ENCODE measurements around the gene RPL14. TPM values are rescaled to one million over a fixed set of nuclear protein-coding genes. Genes with fewer than 3 reads are reported as not detected.

The RPL14 gene
- total and polyA plus RNA-seq, 3 experiments from 2014 or later = 1,404 to 2,774 (median 2,691) TPM

GRCh38 chr3:40477666-40478065 is 20.5 kb downstream of the RPL14 start:
- Histone ChIP-seq H3K27me3 (ENCODE audit: insufficient read depth, low read length, poor library complexity, severe bottlenecking) (no peaks in the 10 kb centered on the region), H3K9me3 (ENCODE audit: low read length) (no peaks in the 10 kb centered on the region), H3K36me3 (ENCODE audit: insufficient read depth, low read length) (peaks cover 6% of the 10 kb centered on the region), H3K27ac (ENCODE audit: low read depth, low read length) (peak overlapping the region; percentile 78), H3K4me1 (ENCODE audit: insufficient read depth, low read length) (peaks cover 18% of the 10 kb centered on the region), H3K4me3 (ENCODE audit: low read length) (peak overlapping the region; percentile 84)
- ChIA-PET CTCF (interaction anchor here (1.2 to 1.3 kb wide), 2 partner anchors 48 to 168 kb away, joined by 3 to 4 read pairs; partner anchors contain the start of gene EIF1B), POLR2A (interaction anchor here (0.7 to 2.0 kb wide), 3 partner anchors 20 to 28 kb away, joined by 4 to 14 read pairs (median 5); partner anchors contain the start of genes RPL14 and ZNF620)
- Mint-ChIP-seq H3K36me3 (peaks cover 10 to 49% (median 10%) of the 10 kb centered on the region in 3 donors), H3K27me3 (peaks cover 0 to 3% of the 10 kb centered on the region in 2 donors), H3K9me3 (no peaks in the 10 kb centered on the region), H3K4me3 (peak overlapping the region; percentile 91 to 98 (median 94)), H3K4me1 (peaks cover 32 to 51% (median 36%) of the 10 kb centered on the region in 3 donors), H3K27ac (peak overlapping the region; percentile 26 to 99 (median 95))
- no peak for DNase-seq

- Mint-ChIP-seq H3K36me3 (peaks cover 32 to 54% (median 45%) of the 10 kb centered on the region in 3 donors), H3K9me3 (peaks cover 0 to 26% (median 14%) of the 10 kb centered on the region in 5 donors), H3K27ac (no peak overlapping the region), H3K4me1 (peaks cover 11 to 12% (median 11%) of the 10 kb centered on the region in 3 donors), H3K4me3 (no peak overlapping the region), H3K27me3 (no peaks in the 10 kb centered on the region)
- CTCF ChIA-PET = no interaction called here
- Histone ChIP-seq H3K27ac (ENCODE audit: low read depth, low read length) (no peak overlapping the region), H3K4me3 (ENCODE audit: low read length) (no peak overlapping the region), H3K36me3 (ENCODE audit: insufficient read depth, low read length) (peaks cover 16% of the 10 kb centered on the region), H3K9me3 (ENCODE audit: low read length) (peaks cover 6% of the 10 kb centered on the region), H3K4me1 (ENCODE audit: insufficient read depth, low read length) (peaks cover 8% of the 10 kb centered on the region), H3K27me3 (ENCODE audit: insufficient read depth, low read length, poor library complexity, severe bottlenecking) (no peaks in the 10 kb centered on the region)
- POLR2A ChIA-PET = interaction anchor here (0.6 to 0.7 kb wide), 3 partner anchors 24 to 37 kb away, joined by 3 to 6 read pairs (median 4); partner anchors contain the start of gene RPL14
- no peak for DNase-seq
These were observed 30.0 kb downstream of the RPL14 start for GRCh38 chr3:40487172-40487571.

- H3K27ac Mint-ChIP-seq = no peak overlapping the region
- POLR2A ChIA-PET = interaction anchor here (0.6 kb wide), 1 partner anchor 32 kb away, joined by 3 read pairs; no protein-coding TSS in a partner anchor
- no peak overlapping the region for H3K4me3 Mint-ChIP-seq
- H3K4me1 Mint-ChIP-seq = peaks cover 0 to 3% (median 0%) of the 10 kb centered on the region in 3 donors
- H3K9me3 ChIP-seq (ENCODE audit: low read length) = peaks cover 6% of the 10 kb centered on the region
- H3K36me3 Mint-ChIP-seq = peaks cover 24 to 31% (median 29%) of the 10 kb centered on the region in 3 donors
- no peaks in the 10 kb centered on the region for H3K4me1 ChIP-seq (ENCODE audit: insufficient read depth, low read length)
- no peaks in the 10 kb centered on the region for H3K27me3 Mint-ChIP-seq
- CTCF ChIA-PET = no interaction called here
- H3K4me3 ChIP-seq (ENCODE audit: low read length) = no peak overlapping the region
- H3K9me3 Mint-ChIP-seq = peaks cover 0 to 26% (median 14%) of the 10 kb centered on the region in 5 donors
- DNase-seq = no peak
- no peaks in the 10 kb centered on the region for H3K27me3 ChIP-seq (ENCODE audit: insufficient read depth, low read length, poor library complexity, severe bottlenecking)
- H3K27ac ChIP-seq (ENCODE audit: low read depth, low read length) = no peak overlapping the region
- peaks cover 15% of the 10 kb centered on the region for H3K36me3 ChIP-seq (ENCODE audit: insufficient read depth, low read length)
These were observed 33.8 kb downstream of the RPL14 start for GRCh38 chr3:40490916-40491315.

- Histone ChIP-seq H3K27me3 (ENCODE audit: insufficient read depth, low read length, poor library complexity, severe bottlenecking) (no peaks in the 10 kb centered on the region), H3K36me3 (ENCODE audit: insufficient read depth, low read length) (no peaks in the 10 kb centered on the region), H3K4me1 (ENCODE audit: insufficient read depth, low read length) (no peaks in the 10 kb centered on the region), H3K4me3 (ENCODE audit: low read length) (no peak overlapping the region), H3K9me3 (ENCODE audit: low read length) (no peaks in the 10 kb centered on the region), H3K27ac (ENCODE audit: low read depth, low read length) (no peak overlapping the region)
- H3K27me3 Mint-ChIP-seq = no peaks in the 10 kb centered on the region
- H3K36me3 Mint-ChIP-seq = peaks cover 0 to 5% (median 4%) of the 10 kb centered on the region in 3 donors
- no peak for DNase-seq
- H3K4me3 Mint-ChIP-seq = no peak overlapping the region
- peaks cover 0 to 4% (median 0%) of the 10 kb centered on the region in 5 donors for H3K9me3 Mint-ChIP-seq
- no peaks in the 10 kb centered on the region for H3K4me1 Mint-ChIP-seq
- H3K27ac Mint-ChIP-seq = no peak overlapping the region
- CTCF ChIA-PET = interaction anchor here (1.3 kb wide), 1 partner anchor 11 kb away, joined by 3 read pairs; no protein-coding TSS in a partner anchor
- POLR2A ChIA-PET = no interaction called here
These were observed 37.6 kb downstream of the RPL14 start for GRCh38 chr3:40494698-40495097.

- POLR2A ChIA-PET = no interaction called here
- Histone ChIP-seq H3K27me3 (ENCODE audit: insufficient read depth, low read length, poor library complexity, severe bottlenecking) (no peaks in the 10 kb centered on the region), H3K9me3 (ENCODE audit: low read length) (no peaks in the 10 kb centered on the region), H3K4me1 (ENCODE audit: insufficient read depth, low read length) (no peaks in the 10 kb centered on the region), H3K4me3 (ENCODE audit: low read length) (no peak overlapping the region), H3K27ac (ENCODE audit: low read depth, low read length) (no peak overlapping the region), H3K36me3 (ENCODE audit: insufficient read depth, low read length) (no peaks in the 10 kb centered on the region)
- no peaks in the 10 kb centered on the region for H3K27me3 Mint-ChIP-seq
- H3K4me1 Mint-ChIP-seq = no peaks in the 10 kb centered on the region
- no peaks in the 10 kb centered on the region for H3K9me3 Mint-ChIP-seq
- no peak for DNase-seq
- no peak overlapping the region for H3K27ac Mint-ChIP-seq
- peaks cover 0 to 1% (median 0%) of the 10 kb centered on the region in 3 donors for H3K36me3 Mint-ChIP-seq
- CTCF ChIA-PET = no interaction called here
- no peak overlapping the region for H3K4me3 Mint-ChIP-seq
These were observed 40.1 kb downstream of the RPL14 start for GRCh38 chr3:40497288-40497687.

GRCh38 chr3:40499952-40500351 is 42.8 kb downstream of the RPL14 start:
- Mint-ChIP-seq H3K4me1 (peaks cover 0 to 2% (median under 1%) of the 10 kb centered on the region in 3 donors), H3K27ac (peak overlapping the region in 1 of 8 donors; percentile 37), H3K4me3 (no peak overlapping the region), H3K36me3 (peaks cover 0 to 1% (median 0%) of the 10 kb centered on the region in 3 donors), H3K9me3 (no peaks in the 10 kb centered on the region), H3K27me3 (no peaks in the 10 kb centered on the region)
- ChIA-PET POLR2A (no interaction called here), CTCF (no interaction called here)
- H3K9me3 ChIP-seq (ENCODE audit: low read length) = no peaks in the 10 kb centered on the region
- no peak overlapping the region for H3K27ac ChIP-seq (ENCODE audit: low read depth, low read length)
- H3K27me3 ChIP-seq (ENCODE audit: insufficient read depth, low read length, poor library complexity, severe bottlenecking) = no peaks in the 10 kb centered on the region
- H3K36me3 ChIP-seq (ENCODE audit: insufficient read depth, low read length) = no peaks in the 10 kb centered on the region
- H3K4me3 ChIP-seq (ENCODE audit: low read length) = no peak overlapping the region
- DNase-seq = no peak
- H3K4me1 ChIP-seq (ENCODE audit: insufficient read depth, low read length) = no peaks in the 10 kb centered on the region

- Histone ChIP-seq H3K9me3 (ENCODE audit: low read length) (no peaks in the 10 kb centered on the region), H3K4me1 (ENCODE audit: insufficient read depth, low read length) (peaks cover 10% of the 10 kb centered on the region), H3K4me3 (ENCODE audit: low read length) (no peak overlapping the region), H3K27ac (ENCODE audit: low read depth, low read length) (no peak overlapping the region), H3K36me3 (ENCODE audit: insufficient read depth, low read length) (no peaks in the 10 kb centered on the region), H3K27me3 (ENCODE audit: insufficient read depth, low read length, poor library complexity, severe bottlenecking) (no peaks in the 10 kb centered on the region)
- H3K9me3 Mint-ChIP-seq = no peaks in the 10 kb centered on the region
- no peak overlapping the region for H3K27ac Mint-ChIP-seq
- ChIA-PET CTCF (interaction anchor here (0.6 kb wide), 1 partner anchor 115 kb away, joined by 3 read pairs; the partner anchor contains the start of gene ENTPD3), POLR2A (no interaction called here)
- H3K27me3 Mint-ChIP-seq = no peaks in the 10 kb centered on the region
- DNase-seq = no peak
- H3K4me1 Mint-ChIP-seq = peaks cover 15 to 21% (median 20%) of the 10 kb centered on the region in 3 donors
- H3K4me3 Mint-ChIP-seq = no peak overlapping the region
- H3K36me3 Mint-ChIP-seq = peaks cover 0 to 3% (median 1%) of the 10 kb centered on the region in 3 donors
These were observed 44.9 kb downstream of the RPL14 start for GRCh38 chr3:40502034-40502433.

- H3K27me3 ChIP-seq (ENCODE audit: insufficient read depth, low read length, poor library complexity, severe bottlenecking) = no peaks in the 10 kb centered on the region
- no peaks in the 10 kb centered on the region for H3K9me3 Mint-ChIP-seq
- H3K4me3 Mint-ChIP-seq = peak overlapping the region; percentile 93 to 98 (median 97)
- peaks cover 0 to 3% (median 3%) of the 10 kb centered on the region in 3 donors for H3K36me3 Mint-ChIP-seq
- peaks cover 10% of the 10 kb centered on the region for H3K4me1 ChIP-seq (ENCODE audit: insufficient read depth, low read length)
- ChIA-PET CTCF (interaction anchor here (0.7 to 1.5 kb wide), 4 partner anchors 19 to 197 kb away, joined by 3 to 8 read pairs (median 4); partner anchors contain the start of gene ZNF621), POLR2A (interaction anchor here (1.0 to 1.5 kb wide), 5 partner anchors 19 to 53 kb away, joined by 3 to 5 read pairs (median 4); partner anchors contain the start of gene ZNF621)
- DNase-seq = no peak
- H3K36me3 ChIP-seq (ENCODE audit: insufficient read depth, low read length) = no peaks in the 10 kb centered on the region
- peak overlapping the region in 5 of 8 donors; percentile 35 to 90 (median 54) for H3K27ac Mint-ChIP-seq
- peaks cover 15 to 21% (median 20%) of the 10 kb centered on the region in 3 donors for H3K4me1 Mint-ChIP-seq
- H3K9me3 ChIP-seq (ENCODE audit: low read length) = no peaks in the 10 kb centered on the region
- no peak overlapping the region for H3K27ac ChIP-seq (ENCODE audit: low read depth, low read length)
- no peak overlapping the region for H3K4me3 ChIP-seq (ENCODE audit: low read length)
- no peaks in the 10 kb centered on the region for H3K27me3 Mint-ChIP-seq
These were observed 47.7 kb downstream of the RPL14 start for GRCh38 chr3:40504636-40505430.
